HG02870 (cell line): ENCODE results near the gene BASP1.
"Not testable (repeated sequence)": the region's sequence is repeated elsewhere in the genome, so short reads cannot be mapped to it uniquely, and the experiment has no call there.

Experiments
- ATAC-seq: cut with Tn5 transposase; IDR thresholded peaks from one replicate; pipeline ENCODE4 v1.9.1; 2021; ENCODE audit warnings: mild to moderate bottlenecking, moderate library complexity; ENCODE audit not compliant: unreplicated experiment

The BASP1 gene

GRCh38 chr5:17282283-17283120, 65.1 kb downstream of the BASP1 start:
- ATAC-seq = peak; percentile 94

- no peak for ATAC-seq
Measured at GRCh38 chr5:17283121-17283415, 65.6 kb downstream of the BASP1 start.

- no peak for ATAC-seq
Measured at GRCh38 chr5:17287501-17288155, 70.2 kb downstream of the BASP1 start.

GRCh38 chr5:17288570-17288969, 71.1 kb downstream of the BASP1 start:
- no peak for ATAC-seq

- no peak for ATAC-seq
Measured at GRCh38 chr5:17289681-17290539, 72.5 kb downstream of the BASP1 start.

GRCh38 chr5:17290540-17290974, 73.1 kb downstream of the BASP1 start:
- ATAC-seq = no peak

GRCh38 chr5:17292434-17293015, 75.1 kb downstream of the BASP1 start:
- no peak for ATAC-seq

GRCh38 chr5:17294639-17295311, 77.3 kb downstream of the BASP1 start:
- ATAC-seq = no peak

- ATAC-seq = no peak
Measured at GRCh38 chr5:17295671-17296070, 78.2 kb downstream of the BASP1 start.

GRCh38 chr5:17302106-17302505, 84.7 kb downstream of the BASP1 start:
- no peak for ATAC-seq

- ATAC-seq = no peak
Measured at GRCh38 chr5:17302604-17303003, 85.2 kb downstream of the BASP1 start.

- no peak for ATAC-seq
Measured at GRCh38 chr5:17304282-17304681, 86.9 kb downstream of the BASP1 start.

GRCh38 chr5:17305017-17305416, 87.6 kb downstream of the BASP1 start:
- ATAC-seq = no peak

- no peak for ATAC-seq
Measured at GRCh38 chr5:17305964-17306725, 88.7 kb downstream of the BASP1 start.

- ATAC-seq = no peak
Measured at GRCh38 chr5:17306726-17307091, 89.3 kb downstream of the BASP1 start.

- ATAC-seq = not testable (repeated sequence)
Measured at GRCh38 chr5:17307440-17307839, 90.0 kb downstream of the BASP1 start.

- no peak for ATAC-seq
Measured at GRCh38 chr5:17308326-17309065, 91.1 kb downstream of the BASP1 start.

- no peak for ATAC-seq
Measured at GRCh38 chr5:17309462-17309861, 92.0 kb downstream of the BASP1 start.

GRCh38 chr5:17310502-17310901, 93.1 kb downstream of the BASP1 start:
- ATAC-seq = not testable (repeated sequence)
